GM19463 (cell line): ENCODE results near the gene GALNT15.

Source experiments
- ATAC-seq: cut with Tn5 transposase; IDR thresholded peaks from one replicate; pipeline ENCODE4 v1.9.1; 2021; ENCODE audit warnings: mild to moderate bottlenecking, moderate library complexity; ENCODE audit not compliant: unreplicated experiment

GALNT15 gene

GRCh38 chr3:16249886-16250285, 75.4 kb downstream of the GALNT15 start:
- no peak for ATAC-seq

GRCh38 chr3:16251316-16252085, 77.0 kb downstream of the GALNT15 start:
- ATAC-seq: no peak

- ATAC-seq: peak; percentile 31
Observed at GRCh38 chr3:16252243-16252978, 77.9 kb downstream of the GALNT15 start.

- peak; percentile 16 for ATAC-seq
Observed at GRCh38 chr3:16252988-16253387, 78.5 kb downstream of the GALNT15 start.

GRCh38 chr3:16253601-16254000, 79.1 kb downstream of the GALNT15 start:
- no peak for ATAC-seq

GRCh38 chr3:16254916-16255315, 80.4 kb downstream of the GALNT15 start:
- ATAC-seq: no peak

GRCh38 chr3:16255326-16255725, 80.8 kb downstream of the GALNT15 start:
- no peak for ATAC-seq

GRCh38 chr3:16255726-16256125, 81.2 kb downstream of the GALNT15 start:
- no peak for ATAC-seq

- no peak for ATAC-seq
Observed at GRCh38 chr3:16257309-16257708, 82.8 kb downstream of the GALNT15 start.

GRCh38 chr3:16258177-16258576, 83.7 kb downstream of the GALNT15 start:
- no peak for ATAC-seq

GRCh38 chr3:16258866-16259265, 84.4 kb downstream of the GALNT15 start:
- no peak for ATAC-seq

GRCh38 chr3:16260046-16260445, 85.6 kb downstream of the GALNT15 start:
- ATAC-seq: no peak

- no peak for ATAC-seq
Observed at GRCh38 chr3:16262174-16262573, 87.7 kb downstream of the GALNT15 start.

- no peak for ATAC-seq
Observed at GRCh38 chr3:16264174-16264707, 89.8 kb downstream of the GALNT15 start.

GRCh38 chr3:16264708-16265454, 90.4 kb downstream of the GALNT15 start, which contains the start of the genes DPH3 and OXNAD1:
TSS of gene DPH3 (minus strand) at chr3:16264943. CDS start at chr3:16264876, 67 bp downstream.
TSS of gene OXNAD1 (plus strand) at chr3:16265212. CDS start at chr3:16270953, 5,741 bp downstream.
- peak; percentile 98 for ATAC-seq

GRCh38 chr3:16265455-16265786, 90.9 kb downstream of the GALNT15 start:
- ATAC-seq: no peak

GRCh38 chr3:16266714-16267113, 92.2 kb downstream of the GALNT15 start:
- no peak for ATAC-seq

GRCh38 chr3:16270855-16271254, 96.4 kb downstream of the GALNT15 start:
- no peak for ATAC-seq

- ATAC-seq: no peak
Observed at GRCh38 chr3:16272588-16272987, 98.1 kb downstream of the GALNT15 start.

- ATAC-seq: no peak
Observed at GRCh38 chr3:16273867-16274266, 99.4 kb downstream of the GALNT15 start.

GRCh38 chr3:16277471-16277870, 103.0 kb downstream of the GALNT15 start:
- ATAC-seq: no peak
